ENCODE measurements around the gene FPR3. TPM values are rescaled to one million over a fixed set of nuclear protein-coding genes. Genes with fewer than 3 reads are reported as not detected.

Gene FPR3
- total and polyA plus RNA-seq, 10 of the 15 experiments (the other 5 are each of a cell fraction or from before 2014, with no cell fraction given): not detected

GRCh38 chr19:51784922-51785690, 9.9 kb upstream of the FPR3 start (continued):
- no peak for TF ChIP-seq BACH1 (IDR thresholded peaks at IDR 0.05; ENCODE audit: borderline replicate concordance)
- TF ChIP-seq KDM1A (IDR thresholded peaks at IDR 0.05; ENCODE audit: borderline replicate concordance): no peak
- no peak for TF ChIP-seq NKRF (conservative IDR thresholded peaks at IDR 0.05)
- no peak for TF ChIP-seq ZNF384 (IDR thresholded peaks at IDR 0.05; ENCODE audit: borderline replicate concordance, low read depth, low read length)
- no peak for TF ChIP-seq SIX5 (IDR thresholded peaks at IDR 0.05; ENCODE audit: low read depth, low read length, severe bottlenecking)
- no peak for TF ChIP-seq RUNX3 (IDR thresholded peaks at IDR 0.05; ENCODE audit: low read length)
- TF ChIP-seq GATAD2B (conservative IDR thresholded peaks at IDR 0.05; ENCODE audit: low read depth): no peak
- no peak for TF ChIP-seq NR2C1 (IDR thresholded peaks at IDR 0.05)
- no peak for TF ChIP-seq CTCF (IDR thresholded peaks at IDR 0.05 in 2 of 3, conservative IDR thresholded peaks at IDR 0.05 in 1 of 3; ENCODE audit: control insufficient read depth in 2 of 3, extremely low read depth in 1 of 3, insufficient read depth in 1 of 3, low read depth in 3 of 3, low read length in 3 of 3)
- no peak for TF ChIP-seq BMI1 (IDR thresholded peaks at IDR 0.05; ENCODE audit: borderline replicate concordance)
- no peak for TF ChIP-seq CHD4 (IDR thresholded peaks at IDR 0.05)
- TF ChIP-seq NFYA (IDR thresholded peaks at IDR 0.05; ENCODE audit: borderline replicate concordance, low read depth, low read length): no peak
- TF ChIP-seq SPI1 (IDR thresholded peaks at IDR 0.05; ENCODE audit: borderline replicate concordance, insufficient read depth, low read depth, low read length): peak; percentile 12; the same call in 1 of the 2 replicates
- TF ChIP-seq BCL11A (IDR thresholded peaks at IDR 0.05; ENCODE audit: low read depth, low read length): no peak
- no peak for TF ChIP-seq TCF12 (IDR thresholded peaks at IDR 0.05; ENCODE audit: low read depth, low read length)
- no peak for TF ChIP-seq HDAC6 (IDR thresholded peaks at IDR 0.05; ENCODE audit: unreplicated experiment)
- TF ChIP-seq E4F1 (IDR thresholded peaks at IDR 0.05; ENCODE audit: borderline replicate concordance, partially characterized antibody): no peak
- no peak for TF ChIP-seq NFIC (IDR thresholded peaks at IDR 0.05; ENCODE audit: low read depth, low read length)
- 0 out of 2 replicates have a peak, but pooled peaks have one; percentile 15 for TF ChIP-seq CBX5 (IDR thresholded peaks at IDR 0.05; ENCODE audit: low read depth)
- TF ChIP-seq KAT2A (conservative IDR thresholded peaks at IDR 0.05; ENCODE audit: control insufficient read depth, low read depth, low read length): no peak
- TF ChIP-seq NR2F1 (conservative IDR thresholded peaks at IDR 0.05): no peak
- TF ChIP-seq BHLHE40 (IDR thresholded peaks at IDR 0.05; ENCODE audit: borderline replicate concordance in 1 of 2, low read depth in 2 of 2, low read length in 1 of 2): peak in 1 of 2 experiments; percentile 70; a peak in 1 of 4 replicates
- TF ChIP-seq NBN (IDR thresholded peaks at IDR 0.05): no peak
- TF ChIP-seq RFX5 (IDR thresholded peaks at IDR 0.05; ENCODE audit: low read depth, low read length): no peak
- no peak for TF ChIP-seq FOXK2 (IDR thresholded peaks at IDR 0.05)
